ENCODE results near the gene ZNF385B. TPM values are rescaled to one million over a fixed set of nuclear protein-coding genes. Genes with fewer than 3 reads are reported as not detected.

Gene ZNF385B
- total RNA-seq, 2 donors from 2014 or later = under 0.01 TPM; not detected in 1

- 54 to 58% methylated on average over 2 of the region's 2 CpGs for WGBS, 2 donors
- H3K27me3 ChIP-seq = no peaks in the 10 kb centered on the region
- no peak overlapping the region for H3K27ac ChIP-seq
These were observed 419.9 kb downstream of the ZNF385B start for GRCh38 chr2:179441551-179441950.

GRCh38 chr2:179440642-179441251 is 420.7 kb downstream of the ZNF385B start:
- Histone ChIP-seq H3K27me3 (no peaks in the 10 kb centered on the region), H3K27ac (no peak overlapping the region), H3K36me3 (replicated peaks in 1 of 2; ENCODE audit: insufficient read depth in 1 of 2, low read depth in 2 of 2) (no peaks in the 10 kb centered on the region), H3K9me3 (no peaks in the 10 kb centered on the region), H3K4me3 (no peak overlapping the region), H3K4me1 (no peaks in the 10 kb centered on the region)
- intact Hi-C loops (cut with DNase I) = no loop called here
- whole genome bisulfite sequencing, 2 donors = 73 to 77% methylated on average over 5 of the region's 5 CpGs
- no peak for TF ChIP-seq POLR2A (IDR thresholded peaks at IDR 0.05)
- peak; percentile 17 to 59 (median 44) for TF ChIP-seq CTCF (IDR thresholded peaks at IDR 0.05)
- DNase-seq (no peak), ATAC-seq (no peak)

More at GRCh38 chr2:179441551-179441950, 419.9 kb downstream of the ZNF385B start:
- H3K4me1 ChIP-seq = no peaks in the 10 kb centered on the region
- no peak for TF ChIP-seq POLR2A (IDR thresholded peaks at IDR 0.05)
- no peak for TF ChIP-seq CTCF (IDR thresholded peaks at IDR 0.05)
- H3K4me3 ChIP-seq = no peak overlapping the region
- intact Hi-C loops (cut with DNase I) = no loop called here
- H3K9me3 ChIP-seq = no peaks in the 10 kb centered on the region
- H3K36me3 ChIP-seq (replicated peaks in 1 of 2; ENCODE audit: insufficient read depth in 1 of 2, low read depth in 2 of 2) = no peaks in the 10 kb centered on the region
- DNase-seq (no peak), ATAC-seq (no peak)

- H3K27me3 ChIP-seq = no peaks in the 10 kb centered on the region
- no peak for DNase-seq
These were observed 422.8 kb downstream of the ZNF385B start for GRCh38 chr2:179438654-179439053.

GRCh38 chr2:179437430-179437829 is 424.0 kb downstream of the ZNF385B start:
- DNase-seq (no peak), ATAC-seq (no peak)
- no peak overlapping the region for H3K4me3 ChIP-seq
- H3K9me3 ChIP-seq = no peaks in the 10 kb centered on the region
- intact Hi-C loops (cut with DNase I) = no loop called here
- H3K36me3 ChIP-seq (replicated peaks in 1 of 2; ENCODE audit: insufficient read depth in 1 of 2, low read depth in 2 of 2) = no peaks in the 10 kb centered on the region
- TF ChIP-seq CTCF (IDR thresholded peaks at IDR 0.05) (no peak), POLR2A (IDR thresholded peaks at IDR 0.05) (no peak)
- H3K27me3 ChIP-seq = no peaks in the 10 kb centered on the region
- no peaks in the 10 kb centered on the region for H3K4me1 ChIP-seq
- WGBS, 2 donors = 68 to 71% methylated on average over 3 of the region's 3 CpGs
- H3K27ac ChIP-seq = no peak overlapping the region

More at GRCh38 chr2:179438654-179439053, 422.8 kb downstream of the ZNF385B start:
- no peak for TF ChIP-seq CTCF (IDR thresholded peaks at IDR 0.05)
- TF ChIP-seq POLR2A (IDR thresholded peaks at IDR 0.05) = no peak
- no peak for ATAC-seq
- Histone ChIP-seq H3K9me3 (no peaks in the 10 kb centered on the region), H3K27ac (no peak overlapping the region), H3K4me3 (no peak overlapping the region), H3K36me3 (replicated peaks in 1 of 2; ENCODE audit: insufficient read depth in 1 of 2, low read depth in 2 of 2) (no peaks in the 10 kb centered on the region), H3K4me1 (no peaks in the 10 kb centered on the region)
- WGBS, 2 donors = 40 to 52% methylated on average over 4 of the region's 4 CpGs
- intact Hi-C loops (cut with DNase I) = no loop called here

GRCh38 chr2:179435566-179435965 is 425.8 kb downstream of the ZNF385B start:
- Histone ChIP-seq H3K4me1 (no peaks in the 10 kb centered on the region), H3K36me3 (replicated peaks in 1 of 2; ENCODE audit: insufficient read depth in 1 of 2, low read depth in 2 of 2) (no peaks in the 10 kb centered on the region), H3K27ac (no peak overlapping the region), H3K4me3 (no peak overlapping the region), H3K27me3 (no peaks in the 10 kb centered on the region), H3K9me3 (no peaks in the 10 kb centered on the region)
- intact Hi-C loops (cut with DNase I) = no loop called here
- no peak for TF ChIP-seq POLR2A (IDR thresholded peaks at IDR 0.05)
- TF ChIP-seq CTCF (IDR thresholded peaks at IDR 0.05) = no peak
- ATAC-seq (no peak), DNase-seq (no peak)
- WGBS, 2 donors = 55 to 74% methylated on average over 2 of the region's 2 CpGs

Data from body of pancreas (tissue), 4 donors.